ENCODE data around the gene RRAD.

Gene RRAD

DNA sequence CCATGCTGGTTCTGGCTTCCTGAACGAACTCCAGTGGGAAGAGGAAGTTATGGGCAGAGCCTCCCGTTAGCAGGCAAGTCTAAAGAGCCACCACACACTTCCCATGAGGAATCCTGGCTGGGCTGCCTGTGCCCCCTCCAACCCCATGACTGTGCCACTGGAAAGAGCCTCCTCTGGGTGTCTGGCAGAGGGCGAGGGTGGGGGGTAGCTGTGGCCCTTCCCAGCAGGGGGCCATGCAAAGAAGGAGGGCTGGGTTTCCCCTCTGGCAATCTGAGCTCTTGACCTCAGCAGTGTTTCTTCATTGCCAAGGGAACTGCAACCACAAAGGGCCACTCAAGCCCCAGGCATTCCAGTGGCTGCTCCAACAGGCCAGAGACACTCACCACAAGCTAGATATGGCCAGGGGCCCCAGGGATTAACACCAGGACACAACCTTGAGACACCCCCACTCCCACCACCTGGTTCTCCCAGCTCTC lies 1.7 kb upstream of the RRAD start:
- Mint-ChIP-seq H3K36me3 (ENCODE audit: low read depth) (peaks cover 4% of the 10 kb centered on the region), H3K27me3 (ENCODE audit: low read depth) (peaks cover 53% of the 10 kb centered on the region), H3K4me3 (no peak overlapping the region), H3K27ac (no peak overlapping the region), H3K4me1 (peaks cover 24% of the 10 kb centered on the region), H3K9me3 (no peaks in the 10 kb centered on the region)
- TF ChIP-seq, protein P1, sequence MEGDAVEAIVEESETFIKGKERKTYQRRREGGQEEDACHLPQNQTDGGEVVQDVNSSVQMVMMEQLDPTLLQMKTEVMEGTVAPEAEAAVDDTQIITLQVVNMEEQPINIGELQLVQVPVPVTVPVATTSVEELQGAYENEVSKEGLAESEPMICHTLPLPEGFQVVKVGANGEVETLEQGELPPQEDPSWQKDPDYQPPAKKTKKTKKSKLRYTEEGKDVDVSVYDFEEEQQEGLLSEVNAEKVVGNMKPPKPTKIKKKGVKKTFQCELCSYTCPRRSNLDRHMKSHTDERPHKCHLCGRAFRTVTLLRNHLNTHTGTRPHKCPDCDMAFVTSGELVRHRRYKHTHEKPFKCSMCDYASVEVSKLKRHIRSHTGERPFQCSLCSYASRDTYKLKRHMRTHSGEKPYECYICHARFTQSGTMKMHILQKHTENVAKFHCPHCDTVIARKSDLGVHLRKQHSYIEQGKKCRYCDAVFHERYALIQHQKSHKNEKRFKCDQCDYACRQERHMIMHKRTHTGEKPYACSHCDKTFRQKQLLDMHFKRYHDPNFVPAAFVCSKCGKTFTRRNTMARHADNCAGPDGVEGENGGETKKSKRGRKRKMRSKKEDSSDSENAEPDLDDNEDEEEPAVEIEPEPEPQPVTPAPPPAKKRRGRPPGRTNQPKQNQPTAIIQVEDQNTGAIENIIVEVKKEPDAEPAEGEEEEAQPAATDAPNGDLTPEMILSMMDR (IDR thresholded peaks at IDR 0.05; ENCODE audit: unreplicated experiment in 3 of 3): no peak

DNA sequence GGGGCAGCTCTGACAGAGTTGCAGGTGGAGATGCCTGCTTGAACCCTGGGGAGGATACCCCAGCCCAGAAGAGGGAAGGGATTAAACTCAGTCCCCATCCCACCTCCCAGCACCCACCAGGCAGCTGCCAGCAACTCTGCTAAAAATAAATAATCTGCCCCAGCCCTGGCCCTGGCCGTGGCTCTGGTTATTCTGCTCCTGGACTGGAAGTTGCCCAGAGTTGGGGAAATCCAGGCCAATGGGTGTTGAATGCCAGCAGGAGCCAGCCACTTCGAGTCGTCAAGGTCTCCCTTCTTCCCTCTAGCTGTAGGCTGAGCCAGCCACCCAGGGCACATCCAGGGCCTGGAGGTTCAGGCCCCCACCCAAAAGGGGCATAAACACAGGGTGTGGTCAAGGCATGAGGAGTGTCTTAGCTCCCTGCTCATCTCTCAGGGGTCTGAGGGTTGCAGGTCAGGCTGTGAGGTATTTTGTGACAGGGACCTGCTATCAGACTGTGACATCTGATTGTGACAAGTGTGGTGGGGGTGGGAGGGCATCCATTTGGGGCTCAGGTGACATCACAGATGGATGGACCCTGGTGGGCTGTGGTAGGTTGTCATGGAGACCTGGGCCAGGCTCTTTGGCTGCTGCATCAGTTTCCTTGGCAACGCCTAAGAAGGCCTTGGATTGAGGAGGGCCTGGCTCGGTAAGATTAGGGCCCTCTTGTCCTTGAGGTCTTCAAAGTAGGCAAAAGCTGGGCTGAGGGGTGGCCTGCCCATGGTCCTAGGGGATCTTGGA lies 1.0 kb upstream of the RRAD start:
- H3K27me3 Mint-ChIP-seq (ENCODE audit: low read depth): peaks cover 58% of the 10 kb centered on the region
- no peak overlapping the region for H3K27ac Mint-ChIP-seq
- peaks cover 26% of the 10 kb centered on the region for H3K4me1 Mint-ChIP-seq
- no peaks in the 10 kb centered on the region for H3K36me3 Mint-ChIP-seq (ENCODE audit: low read depth)
- peak overlapping the region; percentile 77 to 85 (median 82) for H3K4me3 Mint-ChIP-seq
- no peaks in the 10 kb centered on the region for H3K9me3 Mint-ChIP-seq
- TF ChIP-seq, protein P1 (IDR thresholded peaks at IDR 0.05; ENCODE audit: unreplicated experiment in 3 of 3): no peak

DNA sequence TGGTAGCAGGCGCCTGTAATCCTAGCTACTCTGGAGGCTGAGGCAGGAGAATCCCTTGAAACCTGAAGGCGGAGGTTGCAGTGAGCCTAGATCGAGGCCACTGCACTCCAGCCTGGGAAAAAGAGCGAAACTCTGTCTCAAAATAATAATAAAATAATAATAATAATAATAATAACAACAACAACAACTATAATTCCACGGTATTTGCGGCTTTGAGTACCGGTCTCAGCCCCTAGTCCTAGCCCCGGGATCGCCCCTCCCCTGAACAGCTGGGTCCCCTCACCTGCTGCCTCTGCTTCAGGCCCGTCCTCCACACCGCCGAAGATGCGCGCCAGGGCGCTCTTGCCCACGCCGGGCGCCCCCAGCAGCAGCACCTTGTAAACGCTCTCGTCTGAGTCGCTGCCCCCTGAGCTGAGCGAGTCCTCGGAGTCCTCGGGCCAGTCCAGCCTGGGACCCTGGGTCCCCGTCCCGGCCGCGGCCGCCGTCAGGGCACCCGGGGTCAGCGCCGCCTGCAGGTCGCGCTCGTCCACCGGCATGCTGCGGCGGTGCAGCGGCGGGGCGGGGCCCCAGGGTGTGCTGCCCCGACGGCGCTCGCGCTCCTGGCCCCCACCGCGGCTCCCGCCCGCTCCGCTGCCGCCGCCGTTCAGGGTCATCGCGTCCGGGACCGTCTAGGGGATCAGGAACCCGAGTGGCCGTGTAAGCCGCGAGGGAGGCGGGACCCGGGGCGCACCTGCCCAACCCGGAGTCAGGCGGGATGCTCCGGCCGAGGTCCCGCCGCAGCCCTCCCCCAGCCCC lies 611 bp downstream of the RRAD start:
- peak overlapping the region; percentile 38 to 77 (median 70) for H3K4me3 Mint-ChIP-seq
- H3K27ac Mint-ChIP-seq: no peak overlapping the region
- peaks cover 63% of the 10 kb centered on the region for H3K27me3 Mint-ChIP-seq (ENCODE audit: low read depth)

DNA sequence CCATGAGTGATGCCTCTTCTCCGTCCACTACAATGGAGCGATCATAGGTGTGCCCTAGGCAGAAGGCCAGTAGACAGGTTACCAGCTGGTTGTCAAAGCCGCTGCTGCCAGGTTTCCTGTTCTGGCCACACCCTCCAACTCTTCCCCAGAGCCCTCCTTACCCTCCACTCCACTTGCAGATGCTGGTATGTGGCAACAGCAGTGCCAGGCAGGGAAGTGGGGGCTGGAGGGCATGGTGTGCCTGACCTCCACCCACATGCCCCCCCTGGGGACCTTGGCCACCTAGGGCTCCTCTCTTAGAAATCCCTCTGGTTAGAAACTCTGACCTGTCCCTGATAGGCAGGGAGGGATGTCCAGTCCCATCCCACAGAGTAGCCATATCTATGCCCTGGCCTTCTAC lies 1.5 kb downstream of the RRAD start:
- no peaks in the 10 kb centered on the region for H3K9me3 Mint-ChIP-seq
- H3K27ac Mint-ChIP-seq: no peak overlapping the region
- peaks cover 36% of the 10 kb centered on the region for H3K4me1 Mint-ChIP-seq
- TF ChIP-seq, protein P1 (IDR thresholded peaks at IDR 0.05; ENCODE audit: unreplicated experiment in 3 of 3): no peak
- H3K27me3 Mint-ChIP-seq (ENCODE audit: low read depth): peaks cover 70% of the 10 kb centered on the region
- no peaks in the 10 kb centered on the region for H3K36me3 Mint-ChIP-seq (ENCODE audit: low read depth)
- H3K4me3 Mint-ChIP-seq: peak overlapping the region; percentile 13 to 49 (median 34)

More for the DNA sequence above, 611 bp downstream of the RRAD start:
- TF ChIP-seq, protein P1 (IDR thresholded peaks at IDR 0.05; ENCODE audit: unreplicated experiment in 3 of 3): peak; percentile 34 to 44 (median 37)
- no peaks in the 10 kb centered on the region for H3K36me3 Mint-ChIP-seq (ENCODE audit: low read depth)
- H3K4me1 Mint-ChIP-seq: peaks cover 30% of the 10 kb centered on the region
- no peaks in the 10 kb centered on the region for H3K9me3 Mint-ChIP-seq

DNA sequence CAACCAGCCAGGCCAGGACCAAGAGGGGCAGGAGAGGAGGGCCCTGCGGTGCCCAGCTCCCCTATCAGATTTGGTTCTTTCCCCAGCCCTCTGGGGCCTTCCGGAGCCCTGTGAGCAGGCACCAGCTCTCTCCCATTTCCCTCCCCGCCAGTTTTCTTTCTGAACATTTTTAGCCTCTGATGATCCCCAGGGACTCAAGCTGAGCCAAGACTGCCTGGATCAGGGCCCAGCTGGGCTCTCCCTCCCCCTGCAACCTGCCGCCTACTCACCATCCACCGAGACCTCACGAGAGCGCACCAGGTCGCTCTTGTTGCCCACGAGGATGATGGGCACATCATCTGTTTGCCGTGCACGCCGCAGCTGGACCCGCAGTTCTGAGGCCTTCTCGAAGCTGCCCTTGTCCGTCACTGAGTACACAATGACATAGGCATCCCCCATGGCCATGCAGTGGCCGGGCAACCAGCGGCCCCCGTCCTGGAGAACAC lies 2.0 kb downstream of the RRAD start:
- Mint-ChIP-seq H3K27me3 (ENCODE audit: low read depth) (peaks cover 70% of the 10 kb centered on the region), H3K27ac (peak overlapping the region in 1 of 3 experiments; percentile 32), H3K4me3 (peak overlapping the region; percentile 13 to 49 (median 30)), H3K9me3 (no peaks in the 10 kb centered on the region), H3K36me3 (ENCODE audit: low read depth) (no peaks in the 10 kb centered on the region), H3K4me1 (peaks cover 36% of the 10 kb centered on the region)
- TF ChIP-seq, protein P1 (IDR thresholded peaks at IDR 0.05; ENCODE audit: unreplicated experiment in 3 of 3): no peak
